Kidney (tissue), 14 donors: ENCODE data around the gene COL8A1. TPM values are rescaled to one million over a fixed set of nuclear protein-coding genes. Genes with fewer than 3 reads are reported as not detected.
"Not testable (repeated sequence)": the region's sequence is repeated elsewhere in the genome, so short reads cannot be mapped to it uniquely, and the experiment has no call there.

Experiments
- DNase-seq, 5 donors: peaks; one replicate each; pipeline ENCODE4 v3.0.0-alpha.2; 2013 to 2020
- FAIRE-seq: peaks from 2 replicates; lab custom pipeline; 2012; peaks lifted over from hg19 to GRCh38; lab: Jason Lieb, UNC
- H3K27ac ChIP-seq, 2 donors: one replicate each; pipeline ENCODE4 v1.7.0; 2013; ENCODE audit warnings: low read depth in 2 of 2, low read length in 2 of 2, inconsistent platforms in 1 of 2
- H3K27me3 ChIP-seq: one replicate; pipeline ENCODE4 v1.7.1; 2013; ENCODE audit warnings: low read length, inconsistent platforms; ENCODE audit not compliant: control insufficient read depth, insufficient read depth
- H3K36me3 ChIP-seq, 3 donors: one replicate each; pipeline versions ENCODE4 v1.7.0 to v1.7.1; 2013; ENCODE audit warnings: low read length in 3 of 3, control low read depth in 1 of 3, inconsistent platforms in 1 of 3; ENCODE audit not compliant: insufficient read depth in 3 of 3, control insufficient read depth in 2 of 3
- H3K4me1 ChIP-seq, 3 donors: one replicate each; pipeline versions ENCODE4 v1.7.0 to v1.7.1; 2013; ENCODE audit warnings: low read length in 3 of 3, inconsistent platforms in 1 of 3, low read depth in 1 of 3; ENCODE audit not compliant: control insufficient read depth in 2 of 3, insufficient read depth in 2 of 3
- H3K4me3 ChIP-seq, 3 donors: one replicate each; pipeline versions ENCODE4 v1.7.0 to v1.8.1; 2013; ENCODE audit warnings: low read length in 3 of 3, control low read depth in 1 of 3, inconsistent platforms in 1 of 3
- H3K9ac ChIP-seq, 3 donors: one replicate each; pipeline versions ENCODE4 v1.7.0 to v1.7.1; 2013; ENCODE audit warnings: low read length in 3 of 3, control low read depth in 1 of 3, inconsistent platforms in 1 of 3
- H3K9me3 ChIP-seq, 3 donors: one replicate each; pipeline versions ENCODE4 v1.7.0 to v1.7.1; 2013; ENCODE audit warnings: low read length in 3 of 3, control low read depth in 1 of 3, inconsistent platforms in 1 of 3; ENCODE audit not compliant: control insufficient read depth in 2 of 3, insufficient read depth in 1 of 3
- CTCF ChIP-seq: IDR thresholded peaks from 3 replicates; pipeline ENCODE4 v1.5.1; 2012; ENCODE audit warnings: mild to moderate bottlenecking, moderate library complexity, borderline replicate concordance; ENCODE audit not compliant: insufficient read depth; ENCODE audit errors: extremely low read depth
- intact Hi-C: fragments of 100-400 bp; cut with DNase I; formaldehyde crosslinking; loops from one replicate; pipeline ENCODE4 v1.11.1; 2022
- polyA plus RNA-seq: library from polyadenylated mRNA; stranded (reverse); fragments of 350-450 nt; fragmentation: Illumina TruSeq; extraction: RNeasy Lipid Tissue Mini Kit (QIAGEN cat#74804); gene quantifications from one replicate; pipeline ENCODE4 v1.2.3, GENCODE V29; 2014; ENCODE audit warnings: low read depth, low replicate concordance; ENCODE audit not compliant: insufficient read depth
- total RNA-seq: library from RNA; stranded (reverse); fragmentation: NEBNext Ultra II Directional; extraction: Animal tissue kit (Norgen Biotek cat#: 25700); gene quantifications from one replicate; pipeline ENCODE4 v1.2.1, GENCODE V29; 2021
- donor health status: control.
- donor health status: control.
- donor health status: control.
- donor health status: control.
- donor health status: control.
- donor health status: DM: yes; HTN: yes; CAD: no.
- donor health status: Normal renal cell carcinoma (clear cell type).

COL8A1 gene
- total and polyA plus RNA-seq, 2 donors from 2014 or later: 3.6 to 24.2 TPM

GRCh38 chr3:99724276-99724675 is 85.9 kb downstream of the COL8A1 start:
- Histone ChIP-seq H3K36me3 (no peaks in the 10 kb centered on the region), H3K9me3 (no peaks in the 10 kb centered on the region), H3K9ac (no peak overlapping the region), H3K27ac (no peak overlapping the region), H3K27me3 (no peaks in the 10 kb centered on the region), H3K4me3 (no peak overlapping the region), H3K4me1 (no peaks in the 10 kb centered on the region)
- intact Hi-C loops: no loop called here
- no peak for TF ChIP-seq CTCF
- FAIRE-seq: no peak
- no peak for DNase-seq

- no peak for DNase-seq
- Histone ChIP-seq H3K27me3 (no peaks in the 10 kb centered on the region), H3K4me1 (no peaks in the 10 kb centered on the region), H3K9me3 (no peaks in the 10 kb centered on the region), H3K36me3 (no peaks in the 10 kb centered on the region), H3K9ac (no peak overlapping the region), H3K27ac (no peak overlapping the region), H3K4me3 (no peak overlapping the region)
- intact Hi-C loops: no loop called here
- TF ChIP-seq CTCF: no peak
- no peak for FAIRE-seq
These were observed 92.5 kb downstream of the COL8A1 start for GRCh38 chr3:99730870-99731269.

GRCh38 chr3:99731499-99731898 is 93.1 kb downstream of the COL8A1 start:
- Histone ChIP-seq H3K4me1 (no peaks in the 10 kb centered on the region), H3K9me3 (no peaks in the 10 kb centered on the region), H3K4me3 (no peak overlapping the region), H3K36me3 (no peaks in the 10 kb centered on the region), H3K9ac (no peak overlapping the region), H3K27me3 (no peaks in the 10 kb centered on the region), H3K27ac (no peak overlapping the region)
- no peak for TF ChIP-seq CTCF
- no peak for FAIRE-seq
- no peak for DNase-seq
- intact Hi-C loops: no loop called here

- FAIRE-seq, H3K36me3 ChIP-seq, H3K4me1 ChIP-seq, H3K9me3 ChIP-seq, DNase-seq, H3K9ac ChIP-seq, intact Hi-C loops, H3K27ac ChIP-seq, H3K4me3 ChIP-seq, H3K27me3 ChIP-seq: not testable (repeated sequence)
These were observed 102.0 kb downstream of the COL8A1 start for GRCh38 chr3:99740371-99740770.
